ENCODE data around the gene CCL5. TPM values are rescaled to one million over a fixed set of nuclear protein-coding genes. Genes with fewer than 3 reads are reported as not detected.

Gene CCL5
- total RNA-seq, 1 experiment from 2014 or later = not detected

- H3K9ac ChIP-seq (ENCODE audit: low read length) = no peak overlapping the region
- H4K20me1 ChIP-seq (ENCODE audit: low read length) = no peaks in the 10 kb centered on the region
- DNase-seq = no peak
- TF ChIP-seq EZH2phosphoT487 (IDR thresholded peaks at IDR 0.05; ENCODE audit: borderline replicate concordance, low read length) (no peak), EZH2 (IDR thresholded peaks at IDR 0.05; ENCODE audit: low read length, unreplicated experiment) (no peak), CTCF (conservative IDR thresholded peaks at IDR 0.05; ENCODE audit: low read depth, low read length) (no peak)
- no peak overlapping the region for H3K27ac ChIP-seq (ENCODE audit: low read length)
- H3K36me3 ChIP-seq (ENCODE audit: low read depth, low read length) = no peaks in the 10 kb centered on the region
- H3K4me1 ChIP-seq (ENCODE audit: insufficient read depth, low read length) = no peaks in the 10 kb centered on the region
- CTCF ChIA-PET = no interaction called here
- H3K9me2 ChIP-seq (replicated peaks; ENCODE audit: low read length) = no peaks in the 10 kb centered on the region
- no peak overlapping the region for H2AFZ ChIP-seq (ENCODE audit: low read length)
- no peaks in the 10 kb centered on the region for H3K9me3 ChIP-seq (ENCODE audit: low read length)
- no peak overlapping the region for H3K4me3 ChIP-seq (ENCODE audit: low read length)
- intact Hi-C loops (cut with micrococcal nuclease) = no loop called here
- no peak for ATAC-seq
- H3K79me2 ChIP-seq (ENCODE audit: low read length) = no peaks in the 10 kb centered on the region
- POLR2A ChIA-PET (ENCODE audit: unreplicated experiment) = no interaction called here
- H3K4me2 ChIP-seq (ENCODE audit: low read length) = no peak overlapping the region
- H3F3A ChIP-seq (ENCODE audit: low read length, unreplicated experiment) = no peaks in the 10 kb centered on the region
- no peaks in the 10 kb centered on the region for H3K27me3 ChIP-seq (ENCODE audit: low read length)
- BruUV-seq (replicated peaks) = no TSS peak
Observed at GRCh38 chr17:35894206-35894605, 14.0 kb upstream of the CCL5 start.

GRCh38 chr17:35893751-35894150, 13.6 kb upstream of the CCL5 start:
- ATAC-seq = no peak
- ChIA-PET POLR2A (ENCODE audit: unreplicated experiment) (no interaction called here), CTCF (no interaction called here)
- Histone ChIP-seq H2AFZ (ENCODE audit: low read length) (no peak overlapping the region), H3K36me3 (ENCODE audit: low read depth, low read length) (no peaks in the 10 kb centered on the region), H4K20me1 (ENCODE audit: low read length) (no peaks in the 10 kb centered on the region), H3K27ac (ENCODE audit: low read length) (no peak overlapping the region), H3K4me3 (ENCODE audit: low read length) (no peak overlapping the region), H3K9ac (ENCODE audit: low read length) (no peak overlapping the region), H3K79me2 (ENCODE audit: low read length) (no peaks in the 10 kb centered on the region), H3K9me2 (replicated peaks; ENCODE audit: low read length) (no peaks in the 10 kb centered on the region), H3K27me3 (ENCODE audit: low read length) (no peaks in the 10 kb centered on the region), H3K9me3 (ENCODE audit: low read length) (no peaks in the 10 kb centered on the region), H3K4me2 (ENCODE audit: low read length) (no peak overlapping the region), H3K4me1 (ENCODE audit: insufficient read depth, low read length) (no peaks in the 10 kb centered on the region), H3F3A (ENCODE audit: low read length, unreplicated experiment) (no peaks in the 10 kb centered on the region)
- BruUV-seq (replicated peaks) = no TSS peak
- intact Hi-C loops (cut with micrococcal nuclease) = no loop called here
- TF ChIP-seq CTCF (conservative IDR thresholded peaks at IDR 0.05; ENCODE audit: low read depth, low read length) (no peak), EZH2 (IDR thresholded peaks at IDR 0.05; ENCODE audit: low read length, unreplicated experiment) (no peak), EZH2phosphoT487 (IDR thresholded peaks at IDR 0.05; ENCODE audit: borderline replicate concordance, low read length) (no peak)
- no peak for DNase-seq

GRCh38 chr17:35892091-35893035, 12.2 kb upstream of the CCL5 start:
- TF ChIP-seq EZH2phosphoT487 (IDR thresholded peaks at IDR 0.05; ENCODE audit: borderline replicate concordance, low read length) (no peak), CTCF (conservative IDR thresholded peaks at IDR 0.05; ENCODE audit: low read depth, low read length) (no peak), EZH2 (IDR thresholded peaks at IDR 0.05; ENCODE audit: low read length, unreplicated experiment) (no peak)
- Histone ChIP-seq H3F3A (ENCODE audit: low read length, unreplicated experiment) (no peaks in the 10 kb centered on the region), H3K36me3 (ENCODE audit: low read depth, low read length) (no peaks in the 10 kb centered on the region), H3K27ac (ENCODE audit: low read length) (no peak overlapping the region), H3K79me2 (ENCODE audit: low read length) (no peaks in the 10 kb centered on the region), H3K9me2 (replicated peaks; ENCODE audit: low read length) (no peaks in the 10 kb centered on the region), H2AFZ (ENCODE audit: low read length) (no peak overlapping the region), H3K4me3 (ENCODE audit: low read length) (no peak overlapping the region), H3K4me2 (ENCODE audit: low read length) (no peak overlapping the region), H3K9me3 (ENCODE audit: low read length) (no peaks in the 10 kb centered on the region), H3K27me3 (ENCODE audit: low read length) (no peaks in the 10 kb centered on the region), H3K9ac (ENCODE audit: low read length) (no peak overlapping the region), H4K20me1 (ENCODE audit: low read length) (no peaks in the 10 kb centered on the region), H3K4me1 (ENCODE audit: insufficient read depth, low read length) (no peaks in the 10 kb centered on the region)
- DNase-seq (no peak), ATAC-seq (no peak)
- ChIA-PET CTCF (no interaction called here), POLR2A (ENCODE audit: unreplicated experiment) (no interaction called here)
- intact Hi-C loops (cut with micrococcal nuclease) = no loop called here
- no TSS peak for BruUV-seq (replicated peaks)
